Measurements from ENCODE around the gene RET.

- TF ChIP-seq ZNF132 (tag by site-specific recombination; IDR thresholded peaks at IDR 0.05; ENCODE audit: borderline replicate concordance) (no peak), ZNF639 (tag by site-specific recombination; IDR thresholded peaks at IDR 0.05) (no peak)
Observed at GRCh38 chr10:43043773-43044447, 33.0 kb upstream of the RET start.

All from HEK293 (cell line).